Endothelial cell of umbilical vein (primary cell): ENCODE measurements around the gene CDH23. TPM values are rescaled to one million over a fixed set of nuclear protein-coding genes. Genes with fewer than 3 reads are reported as not detected.

Experiments
- BruUV-seq: library from RNA; stranded (reverse); fragments of 400-500 nt; replicated peaks from 2 replicates; lab custom pipeline; 2021; lab: Mats Ljungman, UMichigan
- CTCF ChIA-PET: fragments of 300-600, 350-600 bp; sonication (Branson Sonifier 250); formaldehyde crosslinking; loops from one replicate; lab custom pipeline; 2021; ENCODE audit warnings: antibody characterized with exemption, inconsistent platforms; lab: Charles Lee
- POLR2A ChIA-PET: fragments of 300-600, 350-600 bp; sonication (Branson Sonifier 250); formaldehyde crosslinking; loops from one replicate; lab custom pipeline; 2021; ENCODE audit warnings: antibody characterized with exemption, inconsistent platforms; lab: Charles Lee
- DNase-seq: peaks from one replicate; pipeline ENCODE4 v3.0.0-alpha.2; 2011; ENCODE audit warnings: low read depth, low spot score
- FAIRE-seq: peaks from 2 replicates; lab custom pipeline; 2011; peaks lifted over from hg19 to GRCh38; lab: Jason Lieb, UNC
- H2AFZ ChIP-seq: 2 replicates; pipeline ENCODE4 v1.6.0; 2012; ENCODE audit warnings: low read depth, low read length, control low read depth, inconsistent platforms
- H3K27ac ChIP-seq: 2 replicates; pipeline ENCODE4 v1.5.1; 2011; ENCODE audit warnings: low read depth, mild to moderate bottlenecking, control low read depth, low read length, moderate library complexity; ENCODE audit not compliant: insufficient read depth
- H3K27me3 ChIP-seq, 2 experiments: 2 replicates each; pipeline versions ENCODE4 v1.6.0 to v1.6.1; 2011; ENCODE audit warnings: low read length in 2 of 2, mixed read lengths in 1 of 2; ENCODE audit not compliant: control insufficient read depth in 2 of 2, insufficient read depth in 2 of 2
- H3K36me3 ChIP-seq, 2 experiments: 2 replicates in 1 of 2; 3 replicates in 1 of 2; pipeline ENCODE4 v1.5.1; 2011; ENCODE audit warnings: low read length in 2 of 2, mild to moderate bottlenecking in 1 of 2, moderate library complexity in 1 of 2; ENCODE audit not compliant: control insufficient read depth in 2 of 2, insufficient read depth in 2 of 2; ENCODE audit errors: extremely low read depth in 1 of 2
- H3K4me1 ChIP-seq: 3 replicates; pipeline ENCODE4 v1.5.1; 2011; ENCODE audit warnings: mild to moderate bottlenecking, low read length; ENCODE audit not compliant: control insufficient read depth, insufficient read depth; ENCODE audit errors: extremely low read depth
- H3K4me2 ChIP-seq: 2 replicates; pipeline ENCODE4 v1.6.1; 2011; ENCODE audit warnings: low read length, control low read depth, mixed read lengths; ENCODE audit not compliant: insufficient read depth
- H3K4me3 ChIP-seq, 3 experiments: fragments of 200-600 bp in 1 of 3; sonication (generic), shearing (Covaris generic) in 1 of 3; replicated peaks in 1 of 3; 2 replicates each; pipeline ENCODE4 v1.5.1; 2011 to 2016; ENCODE audit warnings: control low read depth in 3 of 3, low read length in 3 of 3, mild to moderate bottlenecking in 2 of 3, inconsistent platforms in 1 of 3, low read depth in 1 of 3, moderate library complexity in 1 of 3; ENCODE audit not compliant: insufficient read depth in 1 of 3
- H3K79me2 ChIP-seq: 2 replicates; pipeline ENCODE4 v1.6.0; 2012; ENCODE audit warnings: low read length, inconsistent platforms; ENCODE audit not compliant: control insufficient read depth, insufficient read depth
- H3K9ac ChIP-seq: replicated peaks from 2 replicates; pipeline ENCODE3; 2011; ENCODE audit warnings: low read length, control low read depth; ENCODE audit not compliant: insufficient read depth; ENCODE audit errors: extremely low read depth
- H3K9me1 ChIP-seq: replicated peaks from 3 replicates; pipeline ENCODE4 v1.6.0; 2011; ENCODE audit warnings: mild to moderate bottlenecking, low read length; ENCODE audit not compliant: control insufficient read depth, insufficient read depth; ENCODE audit errors: extremely low read depth
- H3K9me3 ChIP-seq: replicated peaks from 2 replicates; pipeline ENCODE4 v1.5.1; 2012; ENCODE audit warnings: low read length, inconsistent platforms; ENCODE audit not compliant: control insufficient read depth, insufficient read depth
- H4K20me1 ChIP-seq: replicated peaks from 2 replicates; pipeline ENCODE3; 2011; ENCODE audit warnings: mild to moderate bottlenecking, low read length; ENCODE audit not compliant: control insufficient read depth, insufficient read depth; ENCODE audit errors: extremely low read depth
- EZH2 ChIP-seq: IDR thresholded peaks from 2 replicates; pipeline ENCODE4 v1.6.1; 2012; ENCODE audit warnings: borderline replicate concordance, low read depth, mild to moderate bottlenecking, moderate library complexity, low read length, inconsistent platforms; ENCODE audit not compliant: severe bottlenecking
- FOS ChIP-seq: IDR thresholded peaks from 2 replicates; pipeline ENCODE4 v1.6.1; 2011; ENCODE audit warnings: mild to moderate bottlenecking, low read length, moderate library complexity, borderline replicate concordance; ENCODE audit not compliant: insufficient read depth
- GATA2 ChIP-seq: IDR thresholded peaks from 2 replicates; pipeline ENCODE4 v1.7.0; 2011; ENCODE audit warnings: low read depth, mild to moderate bottlenecking, moderate library complexity, mixed read lengths, low read length; ENCODE audit not compliant: insufficient read length, insufficient read depth
- JUN ChIP-seq: IDR thresholded peaks from 2 replicates; pipeline ENCODE4 v1.6.1; 2011; ENCODE audit warnings: borderline replicate concordance, low read depth; ENCODE audit not compliant: insufficient read length, insufficient read depth
- MYC ChIP-seq: IDR thresholded peaks from one replicate; pipeline ENCODE4 v1.6.1; 2011; ENCODE audit warnings: mild to moderate bottlenecking, low read depth, low read length
- POLR2A ChIP-seq: IDR thresholded peaks from 2 replicates; pipeline ENCODE4 v1.6.1; 2012; ENCODE audit warnings: low read depth, mild to moderate bottlenecking, control low read depth, low read length
- POLR2AphosphoS5 ChIP-seq: IDR thresholded peaks from 2 replicates; pipeline ENCODE4 v1.6.1; 2012; ENCODE audit warnings: low read depth, mild to moderate bottlenecking, control low read depth, low read length, moderate library complexity; ENCODE audit not compliant: insufficient read depth
- dilution Hi-C: fragments of 300-500 bp; cut with MboI; formaldehyde crosslinking; loops from one replicate; pipeline ENCODE4 v1.15.0; 2019; ENCODE audit warnings: low sequenced_read_pairs; ENCODE audit not compliant: extremely low pct_ligation_motif_present
- intact Hi-C: fragments of 100-400 bp; cut with micrococcal nuclease; formaldehyde crosslinking; loops from one replicate; pipeline ENCODE4 v1.10.0; 2022
- polyA plus RNA-seq, 4 experiments: library from polyadenylated mRNA; depleted of rRNA in 3 of 4; stranded (reverse) in 3 of 4; unstranded in 1 of 4; fragments of >200 nt; gene quantifications; 2 replicates each; pipeline versions ENCODE4 v1.2.1 to v1.2.3, GENCODE V29; 2011 to 2012; ENCODE audit warnings: missing spikeins in 1 of 4
- total RNA-seq: library from RNA; stranded (reverse); gene quantifications from 2 replicates; pipeline ENCODE4 v1.2.3, GENCODE V29; 2021
- TF ChIP-seq, protein P1 (sequence below), 2 donors: IDR thresholded peaks; 1 replicate in 1 of 2; 2 replicates in 1 of 2; pipeline ENCODE4 v1.5.1; 2011; ENCODE audit warnings: low read length in 2 of 2, mild to moderate bottlenecking in 2 of 2, moderate library complexity in 2 of 2, control low read depth in 1 of 2, inconsistent platforms in 1 of 2, low read depth in 1 of 2; ENCODE audit not compliant: insufficient read depth in 1 of 2; ENCODE audit errors: extremely low read depth in 1 of 2
- TF ChIP-seq, protein P2 (sequence below): IDR thresholded peaks from 2 replicates; pipeline ENCODE4 v1.6.1; 2011; ENCODE audit not compliant: insufficient read depth, insufficient read length

CDH23 gene
- total and polyA plus RNA-seq, 2 donors (not counting 3 experiments of a cell fraction or from before 2014, with no cell fraction given), result not detected

DNA sequence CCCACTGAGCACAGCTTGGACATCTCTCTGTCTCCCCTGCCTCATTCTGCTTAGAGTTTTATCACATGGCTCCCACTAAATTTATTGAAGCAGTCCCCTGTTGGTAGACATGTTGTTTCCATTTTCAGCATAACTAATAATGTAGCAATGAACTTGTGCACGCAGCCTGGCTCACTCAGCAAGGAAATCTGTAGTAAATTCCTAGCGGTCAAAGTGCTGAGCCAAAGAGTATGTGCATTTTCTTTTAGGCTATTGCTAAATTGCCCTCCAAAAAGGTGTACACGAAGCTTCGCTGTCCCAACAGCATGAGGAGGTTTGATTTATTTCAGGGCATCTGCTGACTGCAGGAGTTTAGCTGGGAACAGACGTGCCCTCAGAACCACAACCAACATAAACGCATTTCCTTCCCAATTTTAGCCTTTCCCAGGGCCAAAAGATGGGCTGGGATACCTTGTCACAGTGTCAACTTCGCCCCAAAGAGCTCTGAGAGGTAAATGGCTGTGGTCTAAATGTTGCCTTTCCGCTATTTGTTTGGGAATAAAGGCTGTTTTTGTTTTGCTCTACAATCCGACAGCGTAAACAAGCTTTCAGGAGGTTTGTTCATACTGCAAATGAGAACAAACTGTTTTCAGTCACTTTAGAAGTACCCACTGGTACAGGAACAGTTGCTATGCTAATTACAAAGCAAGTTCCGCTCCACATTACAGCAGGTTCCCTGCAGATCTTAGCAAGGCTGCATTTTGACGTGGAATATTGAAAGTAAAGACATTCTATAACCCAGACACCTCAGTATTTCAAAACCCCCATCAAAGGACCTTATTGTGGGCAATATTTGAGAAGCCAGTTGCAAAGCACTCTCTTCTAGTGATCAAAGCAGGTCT, 359.8 kb downstream of the CDH23 start:
- dilution Hi-C loops, result no loop called here
- Histone ChIP-seq H2AFZ (no peak overlapping the region), H4K20me1 (no peaks in the 10 kb centered on the region), H3K9ac (no peak overlapping the region), H3K4me2 (no peak overlapping the region), H3K36me3 (no peaks in the 10 kb centered on the region), H3K9me1 (no peaks in the 10 kb centered on the region), H3K79me2 (no peaks in the 10 kb centered on the region), H3K9me3 (no peaks in the 10 kb centered on the region), H3K27ac (no peak overlapping the region), H3K4me1 (no peaks in the 10 kb centered on the region), H3K27me3 (peaks cover 6 to 9% of the 10 kb centered on the region in 2 experiments), H3K4me3 (no peak overlapping the region)
- BruUV-seq, result no TSS peak
- TF ChIP-seq, protein P1, sequence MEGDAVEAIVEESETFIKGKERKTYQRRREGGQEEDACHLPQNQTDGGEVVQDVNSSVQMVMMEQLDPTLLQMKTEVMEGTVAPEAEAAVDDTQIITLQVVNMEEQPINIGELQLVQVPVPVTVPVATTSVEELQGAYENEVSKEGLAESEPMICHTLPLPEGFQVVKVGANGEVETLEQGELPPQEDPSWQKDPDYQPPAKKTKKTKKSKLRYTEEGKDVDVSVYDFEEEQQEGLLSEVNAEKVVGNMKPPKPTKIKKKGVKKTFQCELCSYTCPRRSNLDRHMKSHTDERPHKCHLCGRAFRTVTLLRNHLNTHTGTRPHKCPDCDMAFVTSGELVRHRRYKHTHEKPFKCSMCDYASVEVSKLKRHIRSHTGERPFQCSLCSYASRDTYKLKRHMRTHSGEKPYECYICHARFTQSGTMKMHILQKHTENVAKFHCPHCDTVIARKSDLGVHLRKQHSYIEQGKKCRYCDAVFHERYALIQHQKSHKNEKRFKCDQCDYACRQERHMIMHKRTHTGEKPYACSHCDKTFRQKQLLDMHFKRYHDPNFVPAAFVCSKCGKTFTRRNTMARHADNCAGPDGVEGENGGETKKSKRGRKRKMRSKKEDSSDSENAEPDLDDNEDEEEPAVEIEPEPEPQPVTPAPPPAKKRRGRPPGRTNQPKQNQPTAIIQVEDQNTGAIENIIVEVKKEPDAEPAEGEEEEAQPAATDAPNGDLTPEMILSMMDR (IDR thresholded peaks at IDR 0.05; ENCODE audit: extremely low read depth in 1 of 2, insufficient read depth in 1 of 2, low read depth in 1 of 2, low read length in 2 of 2), result no peak
- TF ChIP-seq POLR2AphosphoS5 (no peak), FOS (no peak), JUN (no peak), EZH2 (no peak), POLR2A (no peak), MYC (no peak), GATA2 (no peak)
- TF ChIP-seq, protein P2, sequence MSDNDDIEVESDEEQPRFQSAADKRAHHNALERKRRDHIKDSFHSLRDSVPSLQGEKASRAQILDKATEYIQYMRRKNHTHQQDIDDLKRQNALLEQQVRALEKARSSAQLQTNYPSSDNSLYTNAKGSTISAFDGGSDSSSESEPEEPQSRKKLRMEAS, result no peak
- FAIRE-seq (no peak), DNase-seq (no peak)
- POLR2A ChIA-PET, result interaction anchor here (1.3 kb wide), 1 partner anchor 10 kb away, joined by 3 read pairs; no protein-coding TSS in a partner anchor
- intact Hi-C loops, result no loop called here
- CTCF ChIA-PET, result interaction anchor here (0.8 to 2.2 kb wide), 2 partner anchors 10 to 17 kb away, joined by 3 to 8 read pairs; partner anchors contain the start of gene VSIR
